GM21360 (cell line): Measurements from ENCODE around the gene AGAP1.

Source experiments
- ATAC-seq: cut with Tn5 transposase; IDR thresholded peaks from one replicate; pipeline ENCODE4 v1.9.1; 2021; ENCODE audit warnings: mild to moderate bottlenecking, moderate library complexity; ENCODE audit not compliant: unreplicated experiment

The AGAP1 gene

DNA sequence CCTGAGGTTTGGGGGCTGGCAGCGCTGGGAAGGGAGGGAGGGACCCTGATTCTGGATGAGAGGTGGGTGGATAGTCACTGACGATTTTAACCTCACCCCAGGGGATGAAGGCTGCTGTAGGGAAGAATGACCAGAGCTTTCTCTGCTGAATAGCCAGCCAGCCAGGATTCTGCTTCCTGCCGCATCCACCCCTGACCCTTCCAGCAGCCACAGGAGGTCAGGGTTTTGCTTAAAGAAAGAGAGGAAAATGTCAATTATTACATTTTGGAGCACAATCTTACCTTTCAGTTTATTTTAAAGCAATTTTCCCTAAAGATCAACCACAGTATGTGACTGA is 456.6 kb downstream of the AGAP1 start:
- ATAC-seq: no peak

DNA sequence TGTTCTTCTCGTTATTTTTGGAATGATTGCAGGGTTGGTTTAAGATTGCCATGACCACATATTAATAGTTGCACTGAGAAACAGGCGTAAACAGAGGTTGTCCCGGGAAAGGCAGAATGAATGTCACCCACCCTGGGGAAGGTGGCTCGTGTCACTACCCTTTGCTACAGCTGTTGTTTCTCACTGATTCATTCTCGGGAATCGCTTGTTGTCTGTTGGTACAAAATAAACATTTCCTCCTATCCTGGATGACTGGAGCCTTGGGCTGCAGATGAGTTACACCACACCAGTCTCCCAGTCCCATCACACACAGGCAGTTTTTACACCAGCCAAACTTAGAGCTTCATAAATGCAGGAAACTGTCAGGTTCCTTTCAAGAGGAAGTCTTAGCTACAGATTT is 457.6 kb downstream of the AGAP1 start:
- ATAC-seq: no peak

DNA sequence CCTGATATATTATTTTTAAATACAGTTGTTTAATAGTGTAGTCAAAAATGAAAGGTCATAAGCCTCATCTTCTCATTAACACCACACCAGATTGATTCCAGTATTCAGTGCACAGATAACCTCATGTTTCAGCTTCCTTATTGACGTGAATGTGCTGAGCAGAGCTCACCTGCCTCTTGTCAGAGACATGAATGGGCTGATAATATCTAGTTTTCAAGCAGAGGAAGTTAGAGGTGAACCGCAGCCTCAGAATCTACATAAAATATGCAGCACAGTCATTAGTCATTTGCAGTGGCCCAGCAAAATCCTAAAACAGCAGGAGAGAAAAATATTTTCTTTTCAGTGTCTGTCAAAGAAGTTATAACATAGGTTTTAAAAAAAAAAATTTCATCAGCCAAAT is 458.1 kb downstream of the AGAP1 start:
- ATAC-seq: no peak

DNA sequence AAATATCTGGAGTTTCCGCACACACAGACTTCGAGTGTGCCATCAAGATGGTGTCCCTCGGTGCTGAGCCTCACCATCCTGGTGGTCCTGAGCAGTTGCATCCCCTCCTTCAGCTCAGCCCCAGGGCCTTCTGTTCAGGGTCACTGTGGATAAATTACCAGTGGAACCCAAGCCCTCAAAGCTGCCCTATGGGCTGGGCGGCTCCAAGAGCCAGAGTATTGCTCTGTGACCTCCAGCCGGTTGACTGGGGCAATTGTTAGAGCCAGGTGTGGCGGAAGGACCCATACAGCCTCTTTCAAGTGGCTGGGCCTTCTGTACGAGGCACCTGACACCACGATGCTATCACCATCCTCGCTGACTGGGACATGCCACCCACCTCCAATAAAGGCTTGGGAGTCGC is 458.9 kb downstream of the AGAP1 start:
- ATAC-seq: no peak

DNA sequence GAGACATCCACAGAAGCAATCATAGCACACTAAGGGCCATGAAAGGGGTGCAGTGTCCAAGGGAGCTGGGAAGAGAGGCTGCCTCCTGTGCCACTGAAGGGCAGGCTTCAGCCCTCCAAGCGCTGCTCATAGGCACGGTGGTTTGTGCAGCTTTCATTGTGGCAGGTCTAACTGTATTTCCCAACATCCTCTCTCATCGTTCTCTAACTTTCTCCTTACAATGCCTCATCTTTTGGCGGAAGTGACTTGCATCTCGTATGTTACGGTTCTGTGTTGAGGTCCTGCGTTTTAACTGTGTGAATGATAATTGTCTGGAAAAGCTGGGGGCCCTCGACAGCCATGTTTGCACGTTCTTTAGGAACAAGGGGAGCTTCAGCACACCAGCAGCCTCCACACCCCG is 460.4 kb downstream of the AGAP1 start:
- ATAC-seq: no peak

DNA sequence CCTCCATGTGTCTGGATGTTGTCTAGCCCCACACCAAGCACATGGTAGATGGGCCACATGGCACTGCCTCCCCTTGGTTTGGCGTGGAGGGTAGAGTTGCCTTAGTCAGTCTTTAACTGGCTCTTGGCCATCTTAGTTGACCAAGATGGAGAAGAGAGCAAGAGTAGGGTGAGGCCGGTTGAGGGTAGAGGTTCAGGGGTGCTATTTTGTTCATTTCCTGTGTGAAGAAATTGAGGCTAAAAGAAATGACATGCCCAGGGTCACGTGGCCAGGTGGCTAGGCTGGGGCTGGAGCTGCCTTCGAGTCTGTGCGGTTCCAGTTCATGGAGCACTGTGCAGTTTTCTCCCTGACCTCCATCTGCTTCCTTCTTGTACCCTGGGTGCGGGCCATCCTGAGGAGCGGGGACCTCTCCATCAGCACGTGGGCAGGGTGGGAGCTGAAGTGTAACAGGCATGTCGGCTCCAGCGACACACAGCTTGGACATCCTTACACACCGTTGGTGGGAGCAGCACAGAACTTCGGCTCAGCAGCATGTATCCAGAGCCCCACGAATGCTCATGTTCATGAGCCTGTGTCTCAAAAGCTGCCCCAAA is 461.1 kb downstream of the AGAP1 start:
- ATAC-seq: no peak

DNA sequence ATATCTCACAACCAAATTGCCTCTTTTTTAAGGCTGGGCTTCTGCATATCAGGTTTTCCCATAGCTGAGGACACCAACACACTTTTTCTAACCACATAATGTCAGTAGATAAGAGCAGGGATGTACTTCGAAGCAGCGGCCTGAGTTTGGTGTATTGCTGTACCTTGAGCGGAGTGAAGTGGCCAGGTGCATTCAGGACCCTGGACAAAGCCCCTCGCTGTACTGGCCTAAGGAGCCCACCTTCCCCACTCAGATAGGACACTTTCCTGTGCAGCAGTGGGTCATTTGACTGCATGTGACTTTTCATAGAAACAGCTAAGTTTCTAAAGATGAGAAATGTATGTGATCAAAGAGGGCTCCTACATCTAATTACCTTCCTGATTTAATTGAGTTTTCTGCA is 461.8 kb downstream of the AGAP1 start:
- ATAC-seq: no peak

DNA sequence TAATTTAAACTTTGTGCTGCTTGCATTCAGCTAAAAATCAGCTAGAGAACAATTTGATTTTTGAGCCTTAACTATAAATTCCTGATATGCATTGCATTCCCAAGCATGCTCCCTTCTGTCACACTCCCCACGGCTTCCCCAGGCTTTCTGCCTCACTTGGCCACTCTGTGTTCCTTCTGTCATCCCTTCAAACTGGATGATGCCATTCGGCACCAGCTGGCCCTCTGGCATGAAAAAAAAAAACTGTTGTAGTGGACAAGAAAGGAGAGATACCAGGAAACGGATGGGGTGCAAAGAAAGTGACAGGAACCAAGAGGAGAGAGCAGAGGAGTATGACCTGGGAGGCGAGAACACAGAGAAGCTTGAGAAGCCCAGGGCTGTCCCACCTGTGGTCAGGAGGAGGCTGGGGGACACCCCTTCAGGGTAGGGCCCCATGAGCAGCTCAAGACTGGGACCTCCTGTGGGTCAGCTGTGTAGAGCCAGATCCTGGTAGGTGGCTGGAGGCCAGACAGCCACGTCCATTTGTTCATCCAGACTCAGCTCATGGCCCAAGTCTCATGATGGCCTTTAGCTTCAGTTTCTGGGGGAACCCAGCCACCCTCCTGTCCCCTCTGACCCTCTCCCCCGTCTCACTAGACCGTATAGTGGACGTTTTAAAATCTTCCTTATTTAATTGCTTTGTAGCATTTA is 462.6 kb downstream of the AGAP1 start:
- ATAC-seq: no peak

DNA sequence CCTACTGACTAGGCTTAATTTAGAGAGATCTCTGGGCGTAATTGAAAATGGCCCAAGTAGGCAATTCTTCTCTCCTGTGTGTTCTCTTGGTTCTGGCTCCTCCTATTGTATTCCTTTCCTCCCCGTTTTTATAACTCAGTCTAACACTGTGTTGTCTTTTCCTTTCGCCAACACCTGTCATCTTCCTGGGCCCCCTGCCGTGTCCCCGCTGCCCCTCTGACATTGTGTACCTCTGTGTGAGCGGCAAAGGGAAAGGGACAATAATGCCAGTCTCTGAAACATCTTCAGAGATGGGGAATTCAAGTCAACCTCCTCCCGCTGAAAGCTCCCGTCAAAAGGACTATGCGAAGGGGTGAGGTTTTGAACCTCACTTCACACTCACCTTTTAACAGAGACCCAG is 463.4 kb downstream of the AGAP1 start:
- ATAC-seq: no peak

DNA sequence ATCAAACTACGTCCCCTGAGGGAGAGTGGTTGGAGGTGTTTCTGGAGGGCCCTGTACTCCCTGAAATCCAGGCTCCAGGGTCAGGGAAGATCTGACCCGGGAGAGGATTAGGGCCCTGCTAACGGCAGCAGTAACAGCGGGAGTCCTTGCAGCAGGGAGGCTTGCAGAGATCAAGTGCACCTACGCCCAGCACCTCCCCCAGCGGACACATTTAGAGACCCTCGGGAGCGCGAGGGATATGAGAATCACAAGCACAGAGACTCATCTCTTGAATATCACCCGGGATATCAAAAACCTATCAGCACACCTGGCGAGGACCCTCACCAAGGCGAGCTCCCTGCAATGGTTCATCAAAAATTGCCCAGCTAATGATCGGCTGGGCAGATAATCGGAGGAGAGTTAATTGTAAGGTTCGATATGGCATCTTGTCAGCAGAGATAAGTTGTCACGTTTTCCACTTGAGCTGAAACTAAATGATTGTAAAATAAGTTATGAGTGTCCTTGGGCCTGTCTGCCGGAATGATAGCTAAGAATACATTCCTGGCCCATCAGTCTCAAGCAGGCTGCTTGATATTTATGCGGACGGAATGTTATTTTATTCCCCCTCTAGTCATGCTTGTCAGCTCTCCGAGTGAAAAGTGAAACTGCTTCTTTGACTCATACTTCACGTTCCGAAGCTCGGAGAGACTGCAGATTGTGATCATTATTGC is 464.5 kb downstream of the AGAP1 start:
- ATAC-seq: no peak

DNA sequence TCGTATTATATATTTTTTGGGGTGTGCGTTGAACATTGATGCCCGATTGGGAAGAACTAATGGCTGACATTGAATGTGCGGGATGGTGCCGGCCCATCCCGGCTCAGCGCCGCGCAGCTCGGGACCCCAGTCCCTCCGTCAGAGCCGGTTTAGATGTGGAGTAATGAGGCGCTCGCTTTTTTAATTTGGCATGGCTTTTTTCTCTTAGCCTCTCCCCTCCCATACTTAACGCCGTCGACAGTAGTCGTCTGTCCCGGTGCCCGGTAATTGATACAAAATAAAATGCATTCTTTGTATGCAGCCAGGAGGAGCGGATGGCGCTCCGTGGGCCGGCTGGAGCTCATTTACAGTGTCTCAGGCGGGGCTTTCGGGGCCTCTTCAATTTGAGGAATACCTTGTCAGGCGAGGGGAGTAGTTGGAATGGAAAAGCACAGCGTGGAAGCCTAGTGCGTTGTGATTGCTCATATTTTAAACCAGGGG is 465.1 kb downstream of the AGAP1 start:
- no peak for ATAC-seq

DNA sequence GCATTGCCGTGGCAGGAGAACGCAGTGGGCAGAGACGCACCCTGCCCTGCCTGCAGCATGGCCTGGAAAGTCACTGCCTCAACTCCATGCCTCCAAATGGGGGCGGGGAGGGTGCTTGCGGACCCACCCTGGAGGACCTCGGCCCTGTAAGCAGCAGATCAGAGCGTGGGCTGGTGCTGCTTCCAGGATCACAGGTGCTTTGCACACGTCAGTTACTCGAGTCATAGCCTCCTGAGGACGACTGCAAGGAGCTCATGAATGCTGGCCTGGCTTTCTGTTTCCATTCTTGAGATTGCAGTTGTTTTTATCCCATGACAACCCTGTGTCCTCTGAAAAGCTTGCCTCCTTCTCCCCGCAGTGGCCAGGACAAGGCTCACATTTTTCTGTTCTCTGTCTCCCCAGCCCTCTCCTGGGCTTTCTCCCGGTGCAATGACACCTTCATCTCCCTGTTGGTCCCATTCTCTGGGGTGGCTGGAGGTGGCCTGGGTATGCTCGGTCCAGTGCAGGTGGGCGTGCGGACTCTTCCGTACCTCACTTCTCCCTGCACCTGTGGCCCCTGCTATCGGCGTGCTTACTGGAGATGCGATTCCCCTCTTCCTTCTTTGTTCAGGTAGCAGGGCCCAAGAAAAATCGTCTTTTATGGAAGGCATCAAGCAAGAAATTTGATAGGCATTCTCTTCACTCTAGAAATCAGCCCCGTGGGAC is 466.3 kb downstream of the AGAP1 start:
- no peak for ATAC-seq

DNA sequence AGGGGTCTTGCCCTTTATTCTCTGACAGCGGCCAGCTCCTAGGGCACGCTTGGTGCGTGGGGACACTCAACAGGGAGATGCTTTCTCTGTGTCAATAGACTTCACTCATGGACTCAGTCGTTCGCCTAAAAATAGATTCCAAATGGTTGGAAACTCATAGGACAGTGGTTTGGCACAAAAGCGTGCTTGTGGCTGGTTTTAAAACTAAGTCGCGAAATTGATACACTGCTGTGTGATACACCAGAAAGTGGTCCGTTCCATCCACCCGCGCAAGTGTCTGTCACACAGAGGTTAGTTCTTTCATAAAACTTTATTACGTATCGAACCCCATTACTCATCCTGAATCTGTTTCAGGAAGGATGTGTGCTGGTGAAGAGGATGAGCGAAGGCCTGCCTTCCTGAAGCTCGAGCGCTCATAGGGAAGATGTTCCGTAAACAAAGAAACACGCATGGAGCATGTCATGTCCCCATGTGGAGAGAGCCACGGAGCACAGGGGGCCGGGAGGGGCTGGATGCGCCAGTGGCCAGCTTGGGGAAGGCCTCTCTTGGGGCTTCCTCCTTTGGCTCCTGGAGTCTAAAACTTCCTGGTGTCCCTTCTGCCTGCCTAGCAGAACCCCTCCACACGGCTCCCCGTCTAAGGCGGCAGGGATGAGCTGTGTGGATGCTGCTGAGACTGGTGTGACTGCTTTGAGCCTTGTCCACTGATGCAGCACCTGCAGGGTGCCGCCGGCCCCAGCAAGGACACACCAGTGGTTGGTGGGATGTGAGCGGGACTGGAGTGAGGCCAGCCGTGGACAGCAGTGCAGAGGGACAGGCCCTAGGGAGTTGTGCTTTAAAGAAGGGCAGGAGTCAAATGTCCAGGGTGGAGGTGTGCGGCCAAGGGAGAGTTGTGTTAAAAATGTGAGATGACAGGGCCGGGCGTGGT is 467.1 kb downstream of the AGAP1 start:
- no peak for ATAC-seq

DNA sequence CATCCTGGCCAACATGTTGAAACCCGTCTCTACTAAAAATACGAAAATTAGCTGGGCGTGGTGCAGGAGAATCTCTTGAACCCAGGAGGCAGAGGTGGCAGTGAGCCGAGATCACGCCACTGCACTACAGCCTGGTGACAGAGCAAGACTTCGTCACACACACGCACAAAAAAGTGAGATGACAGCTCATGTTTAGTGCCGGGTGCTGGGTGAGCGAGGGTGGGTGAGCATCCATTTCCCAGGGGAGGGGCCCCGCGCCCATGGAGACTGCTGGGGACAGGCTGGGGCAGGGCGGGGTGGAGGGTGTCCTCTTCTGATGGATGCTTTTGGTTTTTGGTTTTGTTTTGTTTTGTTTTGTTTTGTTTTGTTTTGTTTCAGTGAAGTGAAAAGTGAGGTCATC is 467.9 kb downstream of the AGAP1 start:
- no peak for ATAC-seq

DNA sequence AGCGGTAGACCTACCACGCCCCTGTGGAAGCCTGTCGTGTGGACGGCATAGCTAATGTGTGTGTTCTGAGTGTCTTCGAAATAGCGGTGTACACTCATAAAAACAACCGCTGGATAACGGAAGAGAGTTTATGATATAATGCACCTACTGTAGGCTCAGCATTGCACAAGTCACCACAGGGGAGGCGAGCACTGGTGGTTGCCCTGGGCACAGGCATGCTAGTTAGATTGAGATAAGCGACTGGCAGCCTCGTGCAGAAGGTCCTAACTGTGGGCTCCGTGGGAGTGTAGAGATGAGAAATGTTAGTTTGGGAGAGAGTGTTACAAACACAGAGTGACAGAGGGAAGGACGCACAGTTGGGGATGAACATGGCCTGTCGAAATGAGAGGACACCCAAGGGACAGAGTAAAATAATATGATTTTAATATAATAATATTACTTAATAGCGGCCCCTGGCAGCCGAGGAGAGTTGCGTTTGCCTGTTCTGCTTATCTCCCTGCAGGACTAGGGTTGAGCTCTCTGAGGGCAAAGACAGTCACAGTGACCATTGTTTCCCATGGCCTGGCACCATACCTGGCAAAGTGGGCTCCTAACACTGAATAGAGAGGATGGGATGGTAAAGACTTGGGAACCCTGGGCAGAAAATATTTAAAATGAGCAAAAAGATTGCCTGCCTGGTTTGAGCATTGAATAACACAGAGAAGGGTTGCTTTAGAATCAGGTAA is 470.2 kb downstream of the AGAP1 start:
- ATAC-seq: no peak

DNA sequence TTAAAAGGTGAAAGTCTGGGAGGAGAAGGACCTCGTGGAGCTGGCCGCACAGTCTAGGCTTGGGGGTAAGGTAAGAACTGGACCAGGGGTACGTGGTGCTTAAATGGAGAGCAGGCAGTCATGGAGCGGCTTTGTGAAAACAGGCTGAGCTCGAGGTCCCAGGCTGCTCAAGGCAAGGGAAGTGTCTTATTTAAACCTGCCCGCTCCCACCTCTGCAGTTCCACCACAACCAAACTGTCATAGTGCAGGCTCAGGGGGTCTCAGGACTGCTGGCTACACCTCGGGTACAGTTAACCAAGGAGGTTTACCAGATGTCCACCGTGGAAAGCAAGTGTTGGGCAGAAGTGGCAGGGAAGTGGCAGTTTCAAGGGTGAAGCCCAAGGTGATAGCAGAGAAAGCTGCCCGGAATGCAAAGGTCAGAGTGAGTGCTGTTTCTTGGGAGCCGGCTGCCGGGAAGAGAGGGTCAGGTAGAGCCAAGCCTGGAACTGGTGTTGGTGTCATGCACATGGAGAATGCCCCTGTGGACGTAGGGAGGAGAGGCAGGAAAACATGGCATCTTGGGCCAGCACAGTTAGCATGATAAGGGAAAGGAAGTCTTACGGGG is 471.0 kb downstream of the AGAP1 start:
- ATAC-seq: no peak

DNA sequence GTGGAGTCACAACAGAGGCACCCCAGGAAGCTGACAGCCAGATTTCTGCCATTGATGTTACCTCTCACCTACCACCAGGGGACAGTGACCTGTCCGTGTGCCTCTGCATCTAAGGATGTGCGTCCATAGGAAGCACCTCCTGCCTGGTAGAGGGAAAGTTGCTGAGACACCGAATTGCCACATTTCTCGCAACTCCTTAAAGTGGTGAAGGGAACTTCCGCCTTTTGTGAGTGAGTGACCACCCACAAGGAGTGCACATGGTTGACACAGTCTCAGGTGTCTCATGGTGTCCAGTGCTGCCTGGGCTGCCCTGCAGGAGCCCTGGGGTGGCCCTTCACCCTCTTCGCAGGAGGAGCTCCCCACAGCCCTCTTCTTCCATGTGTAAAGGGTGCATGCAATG is 472.6 kb downstream of the AGAP1 start:
- no peak for ATAC-seq

DNA sequence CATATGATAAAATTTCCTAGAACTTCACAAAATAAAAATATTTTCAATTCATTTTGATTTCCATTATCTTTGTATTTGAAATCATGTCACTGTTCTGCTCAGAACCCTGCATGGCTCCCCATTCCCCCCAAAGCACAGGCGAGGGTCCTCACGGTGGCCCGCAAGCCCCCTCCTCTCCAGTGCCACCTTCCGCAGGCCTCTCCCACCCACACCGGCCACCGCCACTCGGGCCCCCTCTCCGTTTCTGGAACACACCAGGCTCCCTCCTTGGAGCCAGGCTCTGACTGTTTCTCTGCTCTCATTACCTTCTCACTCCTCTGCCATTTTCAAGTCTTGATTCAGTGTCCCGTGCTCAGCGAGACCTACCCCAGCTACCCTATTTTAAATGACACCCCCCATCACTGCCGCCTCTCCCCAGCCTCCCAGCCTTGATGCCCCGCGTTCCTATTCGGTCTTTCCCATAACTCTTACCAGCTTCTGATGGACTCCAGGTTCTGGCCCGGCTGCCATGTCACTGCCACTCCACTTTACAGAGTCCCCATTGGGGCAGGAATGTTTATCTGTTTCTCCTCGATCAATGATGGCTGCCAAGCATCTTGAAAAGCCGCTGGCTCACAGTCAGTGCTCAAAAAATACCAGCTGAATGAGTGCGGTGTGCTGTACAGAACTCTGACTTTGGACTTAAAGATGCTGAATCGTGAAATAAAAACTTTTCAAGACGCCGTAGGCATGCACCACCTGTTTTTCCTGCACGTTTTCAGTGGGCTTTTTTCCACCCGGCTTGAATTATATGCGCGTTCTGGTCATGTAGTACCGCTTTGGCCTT is 473.3 kb downstream of the AGAP1 start:
- no peak for ATAC-seq

DNA sequence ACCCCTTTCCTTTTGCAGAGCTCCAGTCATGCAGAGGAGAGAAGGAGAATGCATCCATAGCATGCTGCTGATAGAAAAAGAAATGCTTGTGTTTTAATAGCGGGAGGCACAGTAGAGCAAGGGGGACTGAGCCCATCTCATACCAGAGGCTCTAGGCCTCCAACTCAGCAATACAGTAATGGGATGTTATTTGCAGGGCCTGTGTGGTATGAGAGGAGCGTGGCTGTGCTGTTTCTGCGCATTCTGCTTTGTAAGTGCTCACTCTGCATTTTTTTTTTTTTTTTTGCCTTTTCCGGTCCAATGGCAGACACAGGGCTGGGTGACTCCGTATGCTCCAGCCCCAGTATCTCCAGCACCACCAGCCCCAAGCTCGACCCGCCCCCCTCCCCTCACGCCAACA is 474.3 kb downstream of the AGAP1 start:
- no peak for ATAC-seq
